Brain microvascular endothelial cell (primary cell): Measurements from ENCODE around the gene SLC36A3.

Source experiments
- DNase-seq: peaks from one replicate; pipeline ENCODE4 v3.0.0-alpha.2; 2020
- H3K27ac ChIP-seq: fragments of 250-450 bp; sonication (Bioruptor Pico); 2 replicates; pipeline ENCODE4 v1.5.1; 2020; ENCODE audit warnings: mild to moderate bottlenecking, moderate library complexity
- H3K27me3 ChIP-seq: fragments of 250-450 bp; sonication (Bioruptor Pico); replicated peaks from 2 replicates; pipeline ENCODE4 v1.5.1; 2020; ENCODE audit warnings: mild to moderate bottlenecking
- H3K36me3 ChIP-seq: fragments of 250-450 bp; sonication (Bioruptor Pico); replicated peaks from 2 replicates; pipeline ENCODE4 v1.5.1; 2020; ENCODE audit warnings: mild to moderate bottlenecking
- H3K4me3 ChIP-seq: 2 replicates; pipeline ENCODE4 v1.5.1; 2011; ENCODE audit warnings: low read depth, mild to moderate bottlenecking, control low read depth, low read length, moderate library complexity
- CTCF ChIP-seq: IDR thresholded peaks from 2 replicates; pipeline ENCODE4 v1.5.1; 2011; ENCODE audit warnings: low read depth, mild to moderate bottlenecking, moderate library complexity, low read length, control low read depth, inconsistent platforms; ENCODE audit errors: missing control alignments
- in situ Hi-C: cut with HindIII; loops from 2 replicates; pipeline ENCODE4 v1.10.0; 2017; ENCODE audit warnings: low sequenced_read_pairs, low pct_ligation_motif_present

The SLC36A3 gene

DNA sequence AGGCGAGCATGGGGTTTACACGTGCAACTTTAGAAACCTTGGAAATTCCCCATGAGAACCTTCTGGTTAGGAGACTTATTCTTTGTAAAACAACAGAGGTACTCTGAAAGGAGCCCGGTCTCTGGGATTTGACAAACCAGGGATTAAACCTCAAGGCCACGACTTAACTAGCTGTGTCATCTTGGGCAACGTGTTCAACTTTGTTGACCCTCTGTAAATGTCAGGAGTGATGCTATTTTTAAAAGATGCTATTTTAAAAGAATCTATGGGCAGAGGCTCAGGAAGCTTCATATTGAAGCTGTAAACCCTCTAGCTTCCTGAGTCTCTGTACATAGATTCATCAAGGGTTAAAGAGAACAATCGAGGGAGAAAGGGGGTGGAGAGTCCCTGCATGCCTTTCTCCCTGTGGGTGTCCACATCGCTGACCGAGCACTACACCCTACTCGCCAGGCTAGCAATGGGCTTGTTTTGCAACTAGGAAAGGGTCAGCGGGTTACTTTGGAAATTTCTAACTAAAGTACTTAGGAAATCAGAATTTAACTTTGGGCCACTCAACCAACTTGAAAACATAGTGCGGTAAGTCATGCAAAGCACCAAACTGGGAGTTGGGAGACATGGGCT lies 41.7 kb upstream of the SLC36A3 start:
- in situ Hi-C loops, result no loop called here
- no peak overlapping the region for H3K27ac ChIP-seq
- no peaks in the 10 kb centered on the region for H3K36me3 ChIP-seq
- no peak overlapping the region for H3K4me3 ChIP-seq
- no peak for DNase-seq
- H3K27me3 ChIP-seq, result peaks cover 5% of the 10 kb centered on the region
- no peak for TF ChIP-seq CTCF

- in situ Hi-C loops, result no loop called here
- peaks cover 5% of the 10 kb centered on the region for H3K27me3 ChIP-seq
These were observed 40.5 kb upstream of the SLC36A3 start for GRCh38 chr5:151344088-151344487.

DNA sequence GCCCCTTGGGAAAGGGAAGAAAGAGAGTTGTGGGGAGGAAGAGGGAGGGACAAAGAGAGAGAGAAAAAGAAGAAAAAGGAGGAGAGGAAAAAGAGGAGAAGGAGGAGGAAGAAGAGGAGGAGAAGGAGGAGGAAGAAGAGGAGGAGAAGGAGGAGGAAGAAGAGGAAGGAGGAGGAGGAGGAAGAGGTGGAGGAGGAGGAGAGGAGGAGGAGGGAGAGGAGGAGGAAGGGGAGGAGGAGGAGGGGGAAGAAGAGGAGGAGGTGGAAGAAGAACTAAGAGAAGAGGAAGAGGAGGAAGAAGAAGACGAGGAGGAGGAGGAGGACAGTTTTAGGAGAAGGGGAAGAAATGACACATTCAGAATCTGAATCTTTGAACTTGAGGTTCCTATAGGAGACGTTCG lies 36.4 kb upstream of the SLC36A3 start:
- no peak for DNase-seq
- H3K27ac ChIP-seq, result no peak overlapping the region
- H3K27me3 ChIP-seq, result peaks cover 2% of the 10 kb centered on the region
- no peaks in the 10 kb centered on the region for H3K36me3 ChIP-seq
- H3K4me3 ChIP-seq, result no peak overlapping the region
- in situ Hi-C loops, result no loop called here
- no peak for TF ChIP-seq CTCF

More at GRCh38 chr5:151344088-151344487, 40.5 kb upstream of the SLC36A3 start:
- Histone ChIP-seq H3K27ac (no peak overlapping the region), H3K36me3 (no peaks in the 10 kb centered on the region), H3K4me3 (no peak overlapping the region)
- DNase-seq, result no peak
- TF ChIP-seq CTCF, result no peak

GRCh38 chr5:151338734-151339133 lies 35.2 kb upstream of the SLC36A3 start:
- in situ Hi-C loops, result no loop called here
- Histone ChIP-seq H3K27ac (no peak overlapping the region), H3K36me3 (no peaks in the 10 kb centered on the region), H3K27me3 (no peaks in the 10 kb centered on the region), H3K4me3 (no peak overlapping the region)
- no peak for TF ChIP-seq CTCF
- no peak for DNase-seq

- DNase-seq, result no peak
- no peak for TF ChIP-seq CTCF
- Histone ChIP-seq H3K27ac (no peak overlapping the region), H3K27me3 (no peaks in the 10 kb centered on the region), H3K4me3 (no peak overlapping the region), H3K36me3 (no peaks in the 10 kb centered on the region)
- in situ Hi-C loops, result no loop called here
These were observed 29.3 kb upstream of the SLC36A3 start for GRCh38 chr5:151332857-151333256.

- no peaks in the 10 kb centered on the region for H3K36me3 ChIP-seq
- no peak overlapping the region for H3K4me3 ChIP-seq
- TF ChIP-seq CTCF, result no peak
- no peaks in the 10 kb centered on the region for H3K27me3 ChIP-seq
- no peak overlapping the region for H3K27ac ChIP-seq
- in situ Hi-C loops, result no loop called here
- no peak for DNase-seq
These were observed 25.2 kb upstream of the SLC36A3 start for GRCh38 chr5:151328734-151329133.
